ENCODE results near the gene CDCA4. TPM values are rescaled to one million over a fixed set of nuclear protein-coding genes. Genes with fewer than 3 reads are reported as not detected.
A peak's percentile ranks its signal among the peaks of the same experiment; 100 is the strongest.

CDCA4 gene
- total RNA-seq, 1 experiment from 2014 or later: 24.9 TPM

DNA sequence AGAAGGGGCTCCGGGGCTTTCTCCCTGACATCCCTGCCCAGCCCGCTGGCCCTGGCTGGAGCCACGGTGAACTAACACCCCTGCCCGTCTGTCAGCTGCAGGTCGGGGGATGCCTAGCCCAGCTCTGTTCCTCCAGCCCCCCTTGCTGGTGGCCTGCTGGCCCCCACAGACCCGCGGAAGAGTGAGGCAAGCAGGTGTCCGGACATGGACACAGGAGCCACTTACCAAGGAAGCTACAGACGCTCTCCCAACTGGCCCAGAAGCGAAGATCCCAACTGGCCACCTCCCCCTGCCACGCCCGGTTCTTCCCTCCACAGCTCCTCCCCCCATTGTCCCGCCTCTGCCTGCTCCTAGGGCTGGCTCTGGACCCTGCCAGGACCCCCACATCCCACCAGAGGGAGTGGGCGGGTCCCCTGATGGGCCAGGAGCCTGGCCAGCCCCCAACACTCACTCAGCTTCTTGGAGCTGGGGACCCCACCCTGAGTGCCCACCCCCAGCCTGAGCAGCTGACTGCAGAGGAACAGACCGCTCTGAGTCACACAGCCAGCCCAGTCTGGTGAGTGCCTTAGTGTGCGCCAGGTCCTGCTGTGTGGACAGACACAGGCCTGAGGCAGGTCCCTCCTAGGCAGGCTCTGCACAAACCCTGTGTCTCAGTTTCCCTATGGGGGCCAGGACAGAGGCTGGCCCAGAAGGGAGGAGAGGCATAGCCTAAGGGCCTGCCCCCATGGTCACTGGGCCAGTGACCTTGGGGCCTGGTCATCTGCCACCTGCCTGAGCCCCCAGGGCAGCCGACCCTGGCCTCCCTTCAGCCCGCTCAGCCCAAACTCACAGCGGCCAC, 50.4 kb downstream of the CDCA4 start:
- H3K4me3 ChIP-seq: peak overlapping the region; percentile 37
- no peaks in the 10 kb centered on the region for H3K9me3 ChIP-seq (ENCODE audit: insufficient read depth, low read depth)
- ChIA-PET CTCF (interaction anchor here (0.6 kb wide), 1 partner anchor 120 kb away, joined by 3 read pairs; no protein-coding TSS in a partner anchor), POLR2A (ENCODE audit: unreplicated experiment) (interaction anchor here (0.5 to 0.6 kb wide), 2 partner anchors 161 to 1406 kb away, joined by 3 to 4 read pairs; no protein-coding TSS in a partner anchor)
- peak overlapping the region; percentile 97 for H3K27ac ChIP-seq
- no peaks in the 10 kb centered on the region for H3K36me3 ChIP-seq (ENCODE audit: low read depth)
- no peaks in the 10 kb centered on the region for H3K9me2 ChIP-seq (ENCODE audit: insufficient read depth)
- H3F3A ChIP-seq (ENCODE audit: insufficient read depth, low read depth): peaks cover 39% of the 10 kb centered on the region
- H2AFZ ChIP-seq: no peak overlapping the region
- no peaks in the 10 kb centered on the region for H3K27me3 ChIP-seq (ENCODE audit: insufficient read depth, low read depth)
- peaks cover 69% of the 10 kb centered on the region for H3K4me1 ChIP-seq (replicated peaks; ENCODE audit: insufficient read depth)
- no peaks in the 10 kb centered on the region for H4K20me1 ChIP-seq (ENCODE audit: insufficient read depth)
- peak; percentile 71 to 75 for DNase-seq
- no peak for TF ChIP-seq CTCF (conservative IDR thresholded peaks at IDR 0.05)
- TF ChIP-seq EZH2 (IDR thresholded peaks at IDR 0.05; ENCODE audit: low read depth): no peak
- H3K4me2 ChIP-seq: peak overlapping the region; percentile 72
- BruUV-seq (replicated peaks): no TSS peak
- H3K79me2 ChIP-seq (ENCODE audit: low read depth): no peaks in the 10 kb centered on the region
- intact Hi-C loops (cut with micrococcal nuclease; ENCODE audit: unreplicated experiment): loop anchor here (5.0 kb wide), 4 partner anchors 232 to 512 kb away; partner anchors contain the start of gene BRF1

DNA sequence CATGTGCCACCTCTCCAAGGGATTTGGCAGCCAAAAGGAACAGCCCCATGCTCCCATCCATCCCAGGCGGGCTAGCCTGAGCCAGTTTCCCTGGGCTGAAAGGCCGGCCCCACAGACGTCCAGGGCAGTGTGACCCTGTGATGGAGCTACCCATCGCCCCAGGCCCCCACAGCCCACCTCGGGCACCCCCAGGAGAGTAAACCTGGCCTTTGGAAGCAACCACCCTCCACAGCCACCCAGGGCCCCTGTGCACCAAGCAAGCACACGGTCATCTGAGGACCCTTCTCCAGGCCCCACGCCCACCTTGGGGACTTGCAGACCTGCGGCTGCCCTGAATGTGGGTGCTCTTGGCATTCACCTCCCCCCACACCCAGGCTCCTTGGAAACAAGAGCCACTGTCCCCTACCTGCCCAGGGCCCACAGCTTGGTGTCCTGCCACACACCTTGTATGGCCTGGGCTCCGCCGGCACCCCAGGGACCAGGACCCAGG, 51.1 kb downstream of the CDCA4 start:
- H3K4me3 ChIP-seq: peak overlapping the region; percentile 37
- H3K9me2 ChIP-seq (ENCODE audit: insufficient read depth): no peaks in the 10 kb centered on the region
- CTCF ChIA-PET: no interaction called here
- no peaks in the 10 kb centered on the region for H3K79me2 ChIP-seq (ENCODE audit: low read depth)
- intact Hi-C loops (cut with micrococcal nuclease; ENCODE audit: unreplicated experiment): loop anchor here (5.0 kb wide), 5 partner anchors 37 to 513 kb away; partner anchors contain the start of gene BRF1
- no peaks in the 10 kb centered on the region for H3K36me3 ChIP-seq (ENCODE audit: low read depth)
- H3K27ac ChIP-seq: no peak overlapping the region
- no peak for DNase-seq
- BruUV-seq (replicated peaks): TSS peak; percentile 23
- no peak overlapping the region for H2AFZ ChIP-seq
- no peaks in the 10 kb centered on the region for H3K9me3 ChIP-seq (ENCODE audit: insufficient read depth, low read depth)
- TF ChIP-seq CTCF (conservative IDR thresholded peaks at IDR 0.05): no peak
- H3K4me2 ChIP-seq: peak overlapping the region; percentile 72
- peaks cover 63% of the 10 kb centered on the region for H3K4me1 ChIP-seq (replicated peaks; ENCODE audit: insufficient read depth)
- no peaks in the 10 kb centered on the region for H4K20me1 ChIP-seq (ENCODE audit: insufficient read depth)
- H3F3A ChIP-seq (ENCODE audit: insufficient read depth, low read depth): peaks cover 39% of the 10 kb centered on the region
- H3K27me3 ChIP-seq (ENCODE audit: insufficient read depth, low read depth): no peaks in the 10 kb centered on the region
- POLR2A ChIA-PET (ENCODE audit: unreplicated experiment): interaction anchor here (0.5 to 0.6 kb wide), 2 partner anchors 161 to 1406 kb away, joined by 3 to 4 read pairs; no protein-coding TSS in a partner anchor

- BruUV-seq (replicated peaks): no TSS peak
- no peak overlapping the region for H3K27ac ChIP-seq
- intact Hi-C loops (cut with micrococcal nuclease; ENCODE audit: unreplicated experiment): loop anchor here (5.0 kb wide), 1 partner anchor 36 kb away; no protein-coding TSS in a partner anchor
- no peaks in the 10 kb centered on the region for H3K9me2 ChIP-seq (ENCODE audit: insufficient read depth)
- TF ChIP-seq CTCF (conservative IDR thresholded peaks at IDR 0.05): 0 out of 2 replicates have a peak, but pooled peaks have one; percentile 34
- TF ChIP-seq EZH2 (IDR thresholded peaks at IDR 0.05; ENCODE audit: low read depth): no peak
- peaks cover 53% of the 10 kb centered on the region for H3K4me1 ChIP-seq (replicated peaks; ENCODE audit: insufficient read depth)
- no peak overlapping the region for H2AFZ ChIP-seq
- no peak overlapping the region for H3K4me3 ChIP-seq
- CTCF ChIA-PET: interaction anchor here (0.6 to 0.9 kb wide), 4 partner anchors 36 to 1904 kb away, joined by 3 read pairs; no protein-coding TSS in a partner anchor
- 0 out of 2 replicates have a peak overlapping the region, but pooled peaks have one; percentile 49 for H3K4me2 ChIP-seq
- H3K27me3 ChIP-seq (ENCODE audit: insufficient read depth, low read depth): no peaks in the 10 kb centered on the region
- H3K79me2 ChIP-seq (ENCODE audit: low read depth): no peaks in the 10 kb centered on the region
- H3F3A ChIP-seq (ENCODE audit: insufficient read depth, low read depth): peaks cover 31% of the 10 kb centered on the region
- POLR2A ChIA-PET (ENCODE audit: unreplicated experiment): interaction anchor here (0.6 to 0.7 kb wide), 4 partner anchors 52 to 1864 kb away, joined by 4 to 30 read pairs (median 6); partner anchors contain the start of gene CDCA4
- no peaks in the 10 kb centered on the region for H3K36me3 ChIP-seq (ENCODE audit: low read depth)
- H3K9me3 ChIP-seq (ENCODE audit: insufficient read depth, low read depth): no peaks in the 10 kb centered on the region
- DNase-seq: peak in 1 of 2 experiments; percentile 69
- no peaks in the 10 kb centered on the region for H4K20me1 ChIP-seq (ENCODE audit: insufficient read depth)
These were observed 52.1 kb downstream of the CDCA4 start for GRCh38 chr14:104968541-104969401.
